Uterus (tissue), 2 donors: ENCODE data around the gene EML1.

ENCODE experiments used
- POLR2A ChIP-seq, 2 donors: fragments of 450-650 bp; IDR thresholded peaks; one replicate each; pipeline ENCODE4 v1.6.1; 2016; ENCODE audit warnings: antibody characterized with exemption in 2 of 2, mild to moderate bottlenecking in 1 of 2, moderate library complexity in 1 of 2
- TF ChIP-seq, protein P1 (sequence below), 4 experiments: fragments of 200-600 bp in 2 of 4; fragments of 450-650 bp in 2 of 4; sonication (generic) in 2 of 4; IDR thresholded peaks; one replicate each; pipeline ENCODE4 v1.5.1; 2016 to 2019; ENCODE audit warnings: antibody characterized with exemption in 4 of 4, mild to moderate bottlenecking in 2 of 4, moderate library complexity in 1 of 4

DNA sequence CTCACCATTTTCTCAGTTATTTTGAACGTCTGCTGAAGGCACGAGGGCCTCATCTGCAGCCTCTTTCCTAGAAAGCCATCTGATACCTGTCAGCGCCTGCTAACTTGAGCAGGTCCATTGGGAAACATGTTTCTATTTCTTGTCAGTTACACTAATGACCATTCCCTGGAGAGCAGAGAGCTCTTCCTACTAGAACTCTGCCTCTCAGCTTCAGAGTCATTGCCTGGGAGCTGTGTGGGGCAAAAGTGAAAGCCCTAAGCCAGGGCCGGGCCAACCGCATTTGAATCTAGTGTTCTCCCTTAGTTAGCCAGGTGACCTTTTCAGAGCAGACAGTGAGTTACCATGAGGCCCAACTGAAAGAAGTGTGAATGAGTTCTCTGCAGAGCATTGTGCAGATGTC lies 135.8 kb downstream of the EML1 start:
- TF ChIP-seq, protein P1, sequence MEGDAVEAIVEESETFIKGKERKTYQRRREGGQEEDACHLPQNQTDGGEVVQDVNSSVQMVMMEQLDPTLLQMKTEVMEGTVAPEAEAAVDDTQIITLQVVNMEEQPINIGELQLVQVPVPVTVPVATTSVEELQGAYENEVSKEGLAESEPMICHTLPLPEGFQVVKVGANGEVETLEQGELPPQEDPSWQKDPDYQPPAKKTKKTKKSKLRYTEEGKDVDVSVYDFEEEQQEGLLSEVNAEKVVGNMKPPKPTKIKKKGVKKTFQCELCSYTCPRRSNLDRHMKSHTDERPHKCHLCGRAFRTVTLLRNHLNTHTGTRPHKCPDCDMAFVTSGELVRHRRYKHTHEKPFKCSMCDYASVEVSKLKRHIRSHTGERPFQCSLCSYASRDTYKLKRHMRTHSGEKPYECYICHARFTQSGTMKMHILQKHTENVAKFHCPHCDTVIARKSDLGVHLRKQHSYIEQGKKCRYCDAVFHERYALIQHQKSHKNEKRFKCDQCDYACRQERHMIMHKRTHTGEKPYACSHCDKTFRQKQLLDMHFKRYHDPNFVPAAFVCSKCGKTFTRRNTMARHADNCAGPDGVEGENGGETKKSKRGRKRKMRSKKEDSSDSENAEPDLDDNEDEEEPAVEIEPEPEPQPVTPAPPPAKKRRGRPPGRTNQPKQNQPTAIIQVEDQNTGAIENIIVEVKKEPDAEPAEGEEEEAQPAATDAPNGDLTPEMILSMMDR (IDR thresholded peaks at IDR 0.05) = no peak
- TF ChIP-seq POLR2A (IDR thresholded peaks at IDR 0.05) = no peak
